ENCODE results near the gene SAAL1.

Gene SAAL1

DNA sequence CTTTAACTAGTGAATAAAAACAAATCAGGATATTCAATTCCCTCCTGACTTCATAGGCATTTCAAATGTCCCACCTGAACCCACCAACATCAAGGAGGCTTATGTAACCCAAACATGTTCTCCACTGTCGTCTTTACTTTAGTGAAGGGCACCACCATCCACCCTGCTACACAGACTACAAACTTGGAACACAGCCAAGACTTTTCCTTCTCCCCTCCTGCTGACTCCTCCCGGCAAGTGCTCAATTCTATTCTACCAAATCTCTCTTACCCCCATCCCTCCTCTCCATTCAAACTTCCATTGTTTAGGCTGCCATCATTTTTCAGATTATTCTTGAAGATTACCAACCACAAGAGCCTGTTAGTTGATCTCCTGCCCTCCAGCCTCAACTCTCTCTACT lies 24.3 kb downstream of the SAAL1 start:
- DNase-seq (ENCODE audit: low read depth in 2 of 2), result no peak

GRCh38 chr11:18080451-18080850 lies 25.4 kb downstream of the SAAL1 start:
- DNase-seq (ENCODE audit: low read depth in 2 of 2), result no peak

- no peak for DNase-seq (ENCODE audit: low read depth in 2 of 2)
These were observed 27.0 kb downstream of the SAAL1 start for GRCh38 chr11:18078909-18079308.

DNA sequence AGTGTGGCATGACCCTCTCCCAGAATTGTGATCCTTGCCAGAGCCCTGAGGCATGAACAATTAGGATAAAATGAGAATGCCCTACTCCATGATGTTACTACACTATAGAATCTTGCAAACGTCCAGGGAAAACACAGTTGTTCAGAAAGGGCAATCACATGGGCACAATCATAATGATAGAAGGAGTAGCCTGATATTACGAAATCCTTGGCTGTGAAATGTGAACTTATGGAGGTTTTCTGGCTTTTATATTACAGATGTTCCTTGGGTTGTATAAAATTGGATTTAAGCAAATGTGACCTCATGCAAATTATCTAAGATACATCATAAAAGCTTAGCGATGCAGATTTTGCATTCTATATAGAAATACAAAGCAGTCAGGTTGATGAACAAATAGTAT lies 30.4 kb downstream of the SAAL1 start:
- no peak for DNase-seq (ENCODE audit: low read depth in 2 of 2)

GRCh38 chr11:18071098-18071705 lies 34.7 kb downstream of the SAAL1 start:
- no peak for DNase-seq (ENCODE audit: low read depth in 2 of 2)

DNA sequence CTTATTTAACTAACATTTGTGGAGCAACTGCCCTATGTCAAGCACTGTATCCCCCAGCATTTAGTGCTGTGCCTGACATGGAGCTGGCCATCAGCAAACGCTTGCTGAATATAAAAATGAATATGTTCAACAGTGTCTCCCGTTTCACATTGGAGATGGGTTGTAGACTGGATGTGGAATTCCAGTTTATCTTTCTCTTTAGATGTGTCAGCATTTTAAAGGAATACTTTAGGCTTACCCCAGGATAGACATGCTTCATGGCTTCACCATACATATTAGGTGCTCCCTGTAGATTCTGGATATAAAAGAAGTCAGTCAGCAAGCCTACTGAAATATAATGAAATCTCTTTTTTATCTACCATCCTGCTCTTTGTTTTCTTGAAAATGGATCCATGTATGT lies 38.5 kb downstream of the SAAL1 start:
- no peak for DNase-seq (ENCODE audit: low read depth in 2 of 2)

DNA sequence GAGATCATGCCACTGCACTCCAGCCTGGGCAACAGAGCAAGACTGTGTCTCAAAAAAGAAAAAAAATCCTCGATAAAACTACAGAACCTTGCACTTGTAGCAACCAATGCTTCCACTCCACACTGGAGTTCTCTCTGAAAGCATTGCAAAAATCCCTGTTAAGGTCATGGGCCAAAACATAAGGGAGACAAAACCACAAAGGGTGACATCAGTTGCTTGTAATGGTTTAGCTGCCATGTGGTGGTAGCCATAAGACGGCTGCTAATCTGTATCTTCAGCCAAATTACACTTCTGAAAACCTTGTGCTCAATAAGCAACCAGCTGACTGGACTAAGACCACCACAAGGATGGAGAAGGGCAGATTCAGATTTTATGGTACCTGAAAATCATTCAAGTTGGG lies 39.3 kb downstream of the SAAL1 start:
- DNase-seq (ENCODE audit: low read depth in 2 of 2), result no peak

GRCh38 chr11:18065572-18065971 lies 40.3 kb downstream of the SAAL1 start:
- no peak for DNase-seq (ENCODE audit: low read depth in 2 of 2)

DNA sequence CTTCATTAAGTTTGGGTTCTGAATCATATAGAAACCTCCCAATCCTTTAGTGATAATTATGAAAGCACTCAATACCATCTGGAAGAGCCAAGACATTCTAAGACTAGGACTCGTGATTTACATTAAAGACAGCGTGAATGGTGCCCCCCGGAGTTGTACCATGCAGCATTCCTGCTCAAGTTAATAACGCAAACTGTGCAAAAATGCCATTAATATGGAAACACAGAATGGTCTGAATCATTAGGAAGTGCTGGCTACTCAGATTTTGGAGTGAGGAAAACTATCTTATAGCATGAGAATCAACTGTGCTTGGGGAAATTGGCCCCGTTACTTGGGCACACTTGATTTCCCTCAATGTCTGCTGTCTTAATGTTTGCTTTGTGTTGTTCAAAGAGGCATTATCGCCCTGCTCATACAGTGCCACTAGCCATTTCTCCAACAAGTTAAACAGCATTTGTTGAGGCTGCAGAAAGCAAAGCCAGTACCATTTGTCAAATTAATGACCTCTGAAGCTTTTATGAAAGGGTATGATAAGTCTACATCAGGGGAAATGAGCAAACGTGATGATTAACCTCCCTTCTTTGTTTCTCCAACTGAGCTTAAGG lies 41.3 kb downstream of the SAAL1 start:
- DNase-seq (ENCODE audit: low read depth in 2 of 2), result no peak

DNA sequence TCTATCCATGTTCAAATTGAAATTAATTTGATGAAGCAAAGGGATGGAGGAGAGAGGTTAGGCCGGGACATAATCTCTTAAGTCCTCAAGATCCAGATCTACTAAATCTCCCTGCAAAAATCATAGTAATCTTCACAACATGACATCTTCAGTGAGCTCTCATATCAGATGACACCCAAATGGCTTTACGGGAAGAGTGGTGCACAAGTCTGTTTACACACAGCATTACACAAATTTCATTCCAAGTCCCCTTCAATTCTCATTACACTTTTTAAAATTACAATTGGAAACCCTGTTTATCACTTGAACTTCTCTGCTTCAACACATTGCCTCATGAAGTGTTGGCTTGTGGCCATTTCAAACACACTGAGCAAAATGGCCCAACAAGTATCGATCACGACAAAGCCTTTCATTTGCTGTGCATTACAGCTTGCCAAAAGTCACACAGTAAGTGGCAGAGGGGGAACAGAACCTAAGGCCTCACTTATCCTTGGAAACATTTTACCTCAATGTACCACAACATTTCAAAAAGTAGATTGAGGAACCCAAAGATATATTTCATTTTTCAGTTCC lies 41.9 kb downstream of the SAAL1 start:
- no peak for DNase-seq (ENCODE audit: low read depth in 2 of 2)

- DNase-seq (ENCODE audit: low read depth in 2 of 2), result no peak
These were observed 42.8 kb downstream of the SAAL1 start for GRCh38 chr11:18063125-18063524.

DNA sequence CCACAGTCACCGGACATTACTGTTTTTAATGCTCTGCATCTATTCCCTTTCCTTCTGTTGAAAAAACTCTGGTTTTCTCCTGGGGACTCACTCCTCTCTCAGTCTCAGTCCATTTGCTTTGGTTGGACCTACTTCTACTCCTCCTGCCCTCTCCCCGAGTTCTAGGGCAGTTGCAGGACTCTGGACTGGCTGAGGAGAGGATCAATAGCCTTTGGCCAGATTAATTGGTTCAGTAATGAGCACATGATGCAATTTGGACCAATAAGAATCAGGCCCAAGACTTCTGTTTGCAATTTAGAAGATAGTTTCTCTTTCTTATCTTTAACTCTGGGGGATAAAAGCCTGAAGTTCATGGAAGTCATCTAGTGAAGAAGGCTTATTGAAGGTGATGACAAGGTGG lies 44.5 kb downstream of the SAAL1 start:
- DNase-seq (ENCODE audit: low read depth in 2 of 2), result no peak

DNA sequence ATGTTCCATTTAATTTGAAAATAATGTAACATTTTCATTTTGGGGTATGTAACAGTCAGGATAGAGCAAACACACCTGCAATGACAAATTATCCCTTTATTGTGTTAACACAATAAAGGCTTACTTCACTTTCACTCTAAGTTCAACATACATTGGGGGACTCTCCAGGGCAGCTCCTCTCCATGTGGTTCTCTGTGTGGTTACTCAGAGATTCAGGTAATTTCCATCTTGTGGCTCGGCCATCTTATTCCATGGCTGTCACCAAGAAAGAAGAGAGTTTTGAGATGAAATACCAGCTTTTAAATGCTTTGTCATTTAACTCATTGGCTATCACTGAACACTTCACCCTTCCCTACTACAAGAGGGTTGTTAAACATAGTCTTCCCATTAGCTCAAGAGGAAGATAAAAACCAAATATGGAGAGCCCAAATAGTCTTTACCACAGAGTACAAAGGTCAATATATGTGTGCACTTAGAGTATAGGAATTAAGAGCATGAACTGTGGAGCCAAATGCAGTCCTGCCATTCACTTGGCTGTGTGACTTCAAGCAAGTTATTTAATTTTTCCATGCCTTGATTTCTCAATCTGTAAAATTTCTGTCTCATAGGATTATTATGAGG lies 49.2 kb downstream of the SAAL1 start:
- no peak for DNase-seq (ENCODE audit: low read depth in 2 of 2)

DNA sequence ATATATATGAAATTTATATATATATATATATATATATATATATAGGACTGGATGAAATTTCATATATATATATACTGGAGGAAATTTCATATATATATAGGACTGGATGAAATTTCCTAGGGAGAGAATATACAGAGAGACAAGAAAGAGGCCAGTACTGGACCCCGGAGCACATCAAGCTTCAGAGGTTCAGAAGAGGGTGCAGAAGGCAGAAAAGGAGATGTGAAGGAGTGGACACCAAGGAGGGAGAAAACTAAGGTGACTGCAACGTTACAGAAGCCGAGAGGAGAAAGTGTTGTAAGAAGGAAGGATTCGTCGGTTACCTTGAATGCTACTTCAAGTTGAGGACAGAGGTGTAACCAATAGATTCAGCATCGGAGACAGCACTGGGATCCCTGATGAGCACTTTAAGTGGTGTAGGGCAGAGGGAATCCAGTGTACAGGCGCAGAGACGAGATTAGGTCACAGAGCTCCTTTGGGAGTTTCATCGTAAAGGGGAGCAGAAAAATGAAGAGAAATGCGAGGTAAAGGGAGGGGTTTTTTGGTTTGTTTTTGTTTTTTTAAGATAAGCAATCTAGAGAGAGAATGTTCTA lies 51.3 kb downstream of the SAAL1 start:
- DNase-seq (ENCODE audit: low read depth in 2 of 2), result no peak

DNA sequence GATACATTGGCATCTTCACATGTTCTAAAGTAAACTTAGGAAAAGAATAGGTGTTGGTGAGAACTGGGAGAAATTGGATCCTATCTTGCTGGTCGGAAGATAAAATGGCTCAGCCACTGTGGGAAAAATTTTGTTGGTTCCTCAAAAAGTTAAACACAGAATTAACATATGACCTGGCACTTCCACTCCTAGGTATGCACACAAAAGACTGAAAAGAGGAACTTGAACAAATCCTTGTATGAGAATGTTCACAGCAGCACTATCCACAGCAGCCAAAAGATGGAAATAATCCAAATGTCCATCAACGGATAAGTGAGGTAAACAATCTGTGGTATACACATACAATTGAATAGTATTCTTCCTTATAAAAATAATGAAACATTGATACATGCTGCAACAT lies 55.0 kb downstream of the SAAL1 start:
- DNase-seq (ENCODE audit: low read depth in 2 of 2), result no peak

DNA sequence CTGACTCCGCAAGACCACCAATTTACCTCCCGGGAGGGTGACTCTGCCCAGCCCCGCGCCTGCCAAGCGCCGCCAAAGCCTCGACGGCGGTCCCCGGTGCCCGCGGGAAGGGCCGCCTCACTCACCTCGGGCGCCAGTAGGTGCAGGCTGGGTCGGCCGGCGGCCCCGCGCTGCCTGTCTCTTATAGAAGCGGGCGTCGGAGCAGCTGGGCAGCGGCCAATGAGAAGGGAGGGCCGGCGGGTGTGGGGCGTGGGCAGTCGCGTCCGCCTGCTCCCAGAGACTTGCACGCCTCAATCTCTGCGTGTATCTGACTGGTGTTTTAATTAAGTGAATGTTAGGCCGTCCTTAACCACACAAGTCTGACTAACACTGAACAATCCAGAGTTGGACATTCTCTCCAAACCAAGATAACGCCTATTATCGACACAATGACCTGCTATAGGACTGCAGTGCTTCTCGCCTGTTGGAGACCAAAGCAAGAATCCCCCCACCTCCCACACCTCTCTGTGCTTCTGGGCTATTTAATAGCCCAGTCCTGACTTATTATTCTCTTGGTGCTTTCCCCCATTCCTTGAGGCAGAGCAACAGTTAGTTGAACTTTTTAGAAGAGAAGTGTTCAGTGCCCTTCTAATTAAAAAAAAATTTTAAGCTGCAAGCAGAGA lies 59.6 kb downstream of the SAAL1 start, which contains the start of gene TPH1:
Gene TPH1 (minus strand): TSS at position 154 of the 662 bp plus-strand sequence. CDS start 5,507 bp downstream, outside the sequence.
- DNase-seq (ENCODE audit: low read depth in 2 of 2), result no peak

DNA sequence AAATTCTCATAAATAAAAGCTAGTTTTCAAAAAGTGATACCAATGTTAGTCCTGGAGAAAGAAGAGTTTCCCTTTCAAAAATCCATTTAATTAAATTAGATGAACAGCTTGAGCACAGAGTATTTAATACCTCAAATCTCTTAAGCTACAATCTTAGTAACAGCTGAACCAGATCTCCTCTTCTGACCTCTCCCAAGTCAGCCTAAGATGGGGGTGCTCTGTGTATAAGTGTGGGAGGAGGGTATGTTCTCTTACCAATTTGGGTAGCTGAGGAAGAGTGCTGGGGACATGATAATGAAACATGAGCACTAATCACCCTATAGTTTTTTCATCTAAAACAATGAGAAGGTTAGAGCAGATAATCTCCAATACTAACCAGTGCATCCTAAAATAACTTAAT lies 69.4 kb downstream of the SAAL1 start:
- no peak for DNase-seq (ENCODE audit: low read depth in 2 of 2)
